WERI-Rb-1 (cell line): ENCODE results near the gene CUL3.
"Not testable (repeated sequence)": the region's sequence is repeated elsewhere in the genome, so short reads cannot be mapped to it uniquely, and the experiment has no call there.

ENCODE experiments used
- DNase-seq: peaks from one replicate; pipeline ENCODE4 v3.0.0-alpha.2; 2020
- H3K27ac ChIP-seq: fragments of 250-450 bp; sonication (Bioruptor Pico); 2 replicates; pipeline ENCODE4 v1.5.1; 2020; ENCODE audit warnings: mild to moderate bottlenecking, moderate library complexity
- H3K27me3 ChIP-seq: fragments of 250-450 bp; sonication (Bioruptor Pico); 2 replicates; pipeline ENCODE4 v1.5.1; 2021; ENCODE audit warnings: mild to moderate bottlenecking, low read depth, moderate library complexity; ENCODE audit not compliant: insufficient read depth, severe bottlenecking
- H3K36me3 ChIP-seq: fragments of 250-450 bp; sonication (Bioruptor Pico); 2 replicates; pipeline ENCODE4 v1.5.1; 2020; ENCODE audit warnings: mild to moderate bottlenecking, moderate library complexity
- H3K4me3 ChIP-seq: 2 replicates; pipeline ENCODE4 v1.5.1; 2011; ENCODE audit warnings: low read depth, mild to moderate bottlenecking, control low read depth, low read length
- H3K9me3 ChIP-seq: fragments of 250-450 bp; sonication (Bioruptor Pico); 2 replicates; pipeline ENCODE4 v1.5.1; 2021; ENCODE audit warnings: mild to moderate bottlenecking, moderate library complexity; ENCODE audit not compliant: severe bottlenecking
- TF ChIP-seq, protein P1 (sequence below): IDR thresholded peaks from 2 replicates; pipeline ENCODE4 v1.5.1; 2011; ENCODE audit warnings: low read depth, mild to moderate bottlenecking, control low read depth, inconsistent platforms, low read length

The CUL3 gene

GRCh38 chr2:224532441-224532840, 52.7 kb downstream of the CUL3 start:
- H3K36me3 ChIP-seq, result peaks cover 11% of the 10 kb centered on the region; the same call in 1 of the 2 replicates

DNA sequence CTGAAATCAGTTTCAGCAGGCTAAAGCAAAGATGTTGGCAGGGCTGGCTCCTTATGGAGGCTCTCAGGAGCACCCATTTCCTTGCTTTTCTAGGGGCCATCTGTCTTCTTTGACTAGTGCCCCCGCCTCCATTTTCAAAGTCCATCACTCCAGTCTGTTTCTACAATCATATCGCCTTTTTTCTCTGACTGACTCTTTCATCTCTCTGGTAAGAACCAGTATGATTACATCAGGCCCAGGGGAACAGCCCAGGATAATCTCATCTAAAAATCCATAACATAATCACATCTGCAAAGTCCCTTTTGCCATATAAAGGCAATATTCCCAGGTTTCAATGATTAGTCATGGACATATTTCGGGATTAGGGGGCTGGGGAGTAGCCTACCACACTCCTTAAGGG, 57.0 kb downstream of the CUL3 start:
- H3K9me3 ChIP-seq, result no peaks in the 10 kb centered on the region
- H3K27me3 ChIP-seq, result no peaks in the 10 kb centered on the region
- H3K4me3 ChIP-seq, result no peak overlapping the region
- TF ChIP-seq, protein P1, sequence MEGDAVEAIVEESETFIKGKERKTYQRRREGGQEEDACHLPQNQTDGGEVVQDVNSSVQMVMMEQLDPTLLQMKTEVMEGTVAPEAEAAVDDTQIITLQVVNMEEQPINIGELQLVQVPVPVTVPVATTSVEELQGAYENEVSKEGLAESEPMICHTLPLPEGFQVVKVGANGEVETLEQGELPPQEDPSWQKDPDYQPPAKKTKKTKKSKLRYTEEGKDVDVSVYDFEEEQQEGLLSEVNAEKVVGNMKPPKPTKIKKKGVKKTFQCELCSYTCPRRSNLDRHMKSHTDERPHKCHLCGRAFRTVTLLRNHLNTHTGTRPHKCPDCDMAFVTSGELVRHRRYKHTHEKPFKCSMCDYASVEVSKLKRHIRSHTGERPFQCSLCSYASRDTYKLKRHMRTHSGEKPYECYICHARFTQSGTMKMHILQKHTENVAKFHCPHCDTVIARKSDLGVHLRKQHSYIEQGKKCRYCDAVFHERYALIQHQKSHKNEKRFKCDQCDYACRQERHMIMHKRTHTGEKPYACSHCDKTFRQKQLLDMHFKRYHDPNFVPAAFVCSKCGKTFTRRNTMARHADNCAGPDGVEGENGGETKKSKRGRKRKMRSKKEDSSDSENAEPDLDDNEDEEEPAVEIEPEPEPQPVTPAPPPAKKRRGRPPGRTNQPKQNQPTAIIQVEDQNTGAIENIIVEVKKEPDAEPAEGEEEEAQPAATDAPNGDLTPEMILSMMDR, result no peak
- H3K27ac ChIP-seq, result no peak overlapping the region
- DNase-seq, result no peak
- H3K36me3 ChIP-seq, result no peaks in the 10 kb centered on the region; the same call in 1 of the 2 replicates

More at GRCh38 chr2:224532441-224532840, 52.7 kb downstream of the CUL3 start:
- TF ChIP-seq, protein P1, result no peak
- Histone ChIP-seq H3K9me3 (no peaks in the 10 kb centered on the region), H3K27ac (no peak overlapping the region), H3K4me3 (no peak overlapping the region), H3K27me3 (no peaks in the 10 kb centered on the region)
- DNase-seq, result no peak

- no peaks in the 10 kb centered on the region; the same call in 1 of the 2 replicates for H3K36me3 ChIP-seq
- DNase-seq, result no peak
- TF ChIP-seq, protein P1, result no peak
- H3K9me3 ChIP-seq, result no peaks in the 10 kb centered on the region
- no peak overlapping the region for H3K27ac ChIP-seq
- no peaks in the 10 kb centered on the region for H3K27me3 ChIP-seq
- no peak overlapping the region for H3K4me3 ChIP-seq
These were observed 59.4 kb downstream of the CUL3 start for GRCh38 chr2:224525774-224526173.

DNA sequence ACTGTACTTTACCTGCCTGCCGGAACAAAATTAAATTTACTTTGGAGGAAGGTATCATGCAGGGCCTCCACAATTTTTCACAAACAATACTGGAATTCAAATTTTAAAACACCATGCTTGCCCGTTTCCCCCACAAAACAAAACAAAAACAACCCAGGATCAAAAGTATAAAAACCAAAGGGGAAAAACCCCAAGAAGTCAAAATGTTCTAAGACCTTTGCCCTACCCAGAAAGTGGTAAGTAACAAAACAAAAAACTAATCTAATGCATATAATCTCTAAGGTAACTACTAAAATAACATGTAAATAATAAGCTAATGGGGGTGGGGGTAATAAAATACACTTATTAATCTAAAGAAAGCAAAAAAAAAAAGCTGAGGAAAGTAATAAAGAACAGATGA, 60.5 kb downstream of the CUL3 start:
- DNase-seq, result no peak
- Histone ChIP-seq H3K27ac (no peak overlapping the region), H3K36me3 (no peaks in the 10 kb centered on the region; the same call in 1 of the 2 replicates), H3K27me3 (no peaks in the 10 kb centered on the region), H3K4me3 (no peak overlapping the region), H3K9me3 (no peaks in the 10 kb centered on the region)
- TF ChIP-seq, protein P1, result no peak

GRCh38 chr2:224523626-224524577, 61.3 kb downstream of the CUL3 start:
- Histone ChIP-seq H3K9me3 (no peaks in the 10 kb centered on the region), H3K27ac (no peak overlapping the region), H3K36me3 (no peaks in the 10 kb centered on the region), H3K4me3 (no peak overlapping the region), H3K27me3 (no peaks in the 10 kb centered on the region)
- DNase-seq, result no peak
- TF ChIP-seq, protein P1, result no peak

- H3K36me3 ChIP-seq, DNase-seq, H3K9me3 ChIP-seq, H3K27me3 ChIP-seq, H3K27ac ChIP-seq, H3K4me3 ChIP-seq: not testable (repeated sequence)
These were observed 62.7 kb downstream of the CUL3 start for GRCh38 chr2:224522483-224522882.
